Karpas-422 (cell line): ENCODE results near the gene PDGFA. TPM values are rescaled to one million over a fixed set of nuclear protein-coding genes. Genes with fewer than 3 reads are reported as not detected.

Source experiments
- DNase-seq: peaks from one replicate; pipeline ENCODE4 v3.0.0-alpha.2; 2015
- H2AFZ ChIP-seq: fragments of 200-600 bp; sonication (generic); 2 replicates; pipeline ENCODE4 v1.6.1; 2014; ENCODE audit warnings: antibody characterized with exemption, low read length, mixed read lengths
- H3K27ac ChIP-seq: fragments of 200-600 bp; sonication (generic); 2 replicates; pipeline ENCODE4 v1.5.1; 2014; ENCODE audit warnings: mild to moderate bottlenecking, low read length, moderate library complexity
- H3K27me3 ChIP-seq: fragments of 200-600 bp; sonication (generic); 2 replicates; pipeline ENCODE4 v1.6.1; 2014; ENCODE audit warnings: low read length, mixed read lengths
- H3K36me3 ChIP-seq: fragments of 200-600 bp; sonication (generic); 2 replicates; pipeline ENCODE4 v1.6.1; 2014; ENCODE audit warnings: low read length, mixed read lengths; ENCODE audit not compliant: insufficient read depth
- H3K4me1 ChIP-seq: fragments of 200-600 bp; sonication (generic); 2 replicates; pipeline ENCODE4 v1.6.1; 2014; ENCODE audit warnings: mild to moderate bottlenecking, low read length, mixed read lengths
- H3K4me2 ChIP-seq: fragments of 200-600 bp; sonication (generic); 2 replicates; pipeline ENCODE4 v1.6.1; 2014; ENCODE audit warnings: low read length, low read depth, mild to moderate bottlenecking; ENCODE audit not compliant: poor library complexity, severe bottlenecking
- H3K4me3 ChIP-seq: fragments of 200-600 bp; sonication (generic); 2 replicates; pipeline ENCODE4 v1.5.1; 2014; ENCODE audit warnings: mild to moderate bottlenecking, antibody characterized with exemption, low read length, mixed read lengths
- H3K79me2 ChIP-seq: fragments of 200-600 bp; sonication (generic); 2 replicates; pipeline ENCODE4 v1.6.1; 2014; ENCODE audit warnings: mild to moderate bottlenecking, low read length, mixed read lengths
- H3K9ac ChIP-seq: fragments of 200-600 bp; sonication (generic); 2 replicates; pipeline ENCODE4 v1.6.0; 2014; ENCODE audit warnings: low read length
- H3K9me2 ChIP-seq: fragments of 200-600 bp; sonication (generic), shearing (Covaris generic); replicated peaks from 2 replicates; pipeline ENCODE4 v1.6.0; 2014; ENCODE audit warnings: mild to moderate bottlenecking, low read length, moderate library complexity; ENCODE audit not compliant: insufficient read depth
- H3K9me3 ChIP-seq: fragments of 300-700, 200-600 bp; sonication (generic); 2 replicates; pipeline ENCODE4 v1.6.1; 2014; ENCODE audit warnings: low read length, mixed read lengths
- H4K20me1 ChIP-seq: fragments of 200-600 bp; sonication (generic); 2 replicates; pipeline ENCODE4 v1.6.1; 2014; ENCODE audit warnings: mild to moderate bottlenecking, antibody characterized with exemption, low read length, low read depth; ENCODE audit not compliant: insufficient read depth
- total RNA-seq: library from RNA; depleted of rRNA; stranded (reverse); fragments of >200 nt; shearing (Covaris generic); gene quantifications from 2 replicates; pipeline ENCODE4 v1.2.3, GENCODE V29; 2014; ENCODE audit warnings: low replicate concordance

PDGFA gene
- total RNA-seq, 1 experiment from 2014 or later: 0.56 TPM

- Histone ChIP-seq H3K36me3 (no peaks in the 10 kb centered on the region), H3K27ac (no peak overlapping the region), H3K79me2 (no peaks in the 10 kb centered on the region), H3K27me3 (no peaks in the 10 kb centered on the region), H3K9me3 (no peaks in the 10 kb centered on the region), H3K9me2 (no peaks in the 10 kb centered on the region), H3K9ac (no peak overlapping the region), H3K4me1 (no peaks in the 10 kb centered on the region), H2AFZ (no peak overlapping the region), H3K4me2 (no peak overlapping the region), H4K20me1 (no peaks in the 10 kb centered on the region), H3K4me3 (no peak overlapping the region)
- no peak for DNase-seq
Observed at GRCh38 chr7:507623-508300, 11.9 kb downstream of the PDGFA start.

- Histone ChIP-seq H3K9me3 (no peaks in the 10 kb centered on the region), H2AFZ (no peak overlapping the region), H3K36me3 (no peaks in the 10 kb centered on the region), H3K9me2 (no peaks in the 10 kb centered on the region), H3K27ac (no peak overlapping the region), H3K27me3 (no peaks in the 10 kb centered on the region), H3K4me3 (no peak overlapping the region), H3K79me2 (no peaks in the 10 kb centered on the region), H3K4me1 (no peaks in the 10 kb centered on the region), H3K9ac (no peak overlapping the region), H4K20me1 (no peaks in the 10 kb centered on the region), H3K4me2 (no peak overlapping the region)
- no peak for DNase-seq
Observed at GRCh38 chr7:506921-507622, 12.6 kb downstream of the PDGFA start.

DNA sequence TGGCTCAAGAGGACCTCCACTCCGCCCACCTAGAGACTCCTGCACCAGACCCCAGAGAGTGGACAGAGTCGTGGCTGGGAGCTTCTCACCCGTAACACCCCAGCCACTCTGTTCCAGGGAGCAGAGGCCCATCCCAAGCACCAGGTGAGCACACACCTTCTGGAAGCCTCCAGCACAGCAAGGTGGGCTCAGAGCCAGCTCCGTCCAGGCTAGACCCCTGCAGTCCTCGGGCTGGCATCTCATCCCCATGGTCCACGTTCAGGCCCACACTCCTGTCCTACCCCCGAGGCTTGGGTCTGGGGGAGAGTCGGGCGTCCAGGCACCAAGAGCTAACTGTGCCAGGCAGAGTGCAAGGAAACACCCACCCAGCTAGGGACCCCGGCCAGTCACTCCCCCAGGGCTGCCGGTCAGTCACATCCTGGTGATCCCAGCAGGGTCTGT, 13.2 kb downstream of the PDGFA start:
- Histone ChIP-seq H3K4me3 (no peak overlapping the region), H3K4me1 (no peaks in the 10 kb centered on the region), H3K36me3 (no peaks in the 10 kb centered on the region), H3K27ac (no peak overlapping the region), H3K79me2 (no peaks in the 10 kb centered on the region), H3K9me3 (no peaks in the 10 kb centered on the region), H3K9me2 (no peaks in the 10 kb centered on the region), H3K4me2 (no peak overlapping the region), H4K20me1 (no peaks in the 10 kb centered on the region), H3K9ac (no peak overlapping the region), H3K27me3 (no peaks in the 10 kb centered on the region), H2AFZ (no peak overlapping the region)
- no peak for DNase-seq

GRCh38 chr7:505171-505570, 14.5 kb downstream of the PDGFA start:
- H3K36me3 ChIP-seq: no peaks in the 10 kb centered on the region
- H2AFZ ChIP-seq: no peak overlapping the region
- no peaks in the 10 kb centered on the region for H3K4me1 ChIP-seq
- no peak overlapping the region for H3K9ac ChIP-seq
- no peaks in the 10 kb centered on the region for H4K20me1 ChIP-seq
- no peak overlapping the region for H3K4me3 ChIP-seq
- H3K27me3 ChIP-seq: no peaks in the 10 kb centered on the region
- no peak for DNase-seq
- H3K27ac ChIP-seq: no peak overlapping the region
- H3K9me3 ChIP-seq: no peaks in the 10 kb centered on the region
- H3K79me2 ChIP-seq: no peaks in the 10 kb centered on the region
- H3K9me2 ChIP-seq: no peaks in the 10 kb centered on the region
- H3K4me2 ChIP-seq: no peak overlapping the region

DNA sequence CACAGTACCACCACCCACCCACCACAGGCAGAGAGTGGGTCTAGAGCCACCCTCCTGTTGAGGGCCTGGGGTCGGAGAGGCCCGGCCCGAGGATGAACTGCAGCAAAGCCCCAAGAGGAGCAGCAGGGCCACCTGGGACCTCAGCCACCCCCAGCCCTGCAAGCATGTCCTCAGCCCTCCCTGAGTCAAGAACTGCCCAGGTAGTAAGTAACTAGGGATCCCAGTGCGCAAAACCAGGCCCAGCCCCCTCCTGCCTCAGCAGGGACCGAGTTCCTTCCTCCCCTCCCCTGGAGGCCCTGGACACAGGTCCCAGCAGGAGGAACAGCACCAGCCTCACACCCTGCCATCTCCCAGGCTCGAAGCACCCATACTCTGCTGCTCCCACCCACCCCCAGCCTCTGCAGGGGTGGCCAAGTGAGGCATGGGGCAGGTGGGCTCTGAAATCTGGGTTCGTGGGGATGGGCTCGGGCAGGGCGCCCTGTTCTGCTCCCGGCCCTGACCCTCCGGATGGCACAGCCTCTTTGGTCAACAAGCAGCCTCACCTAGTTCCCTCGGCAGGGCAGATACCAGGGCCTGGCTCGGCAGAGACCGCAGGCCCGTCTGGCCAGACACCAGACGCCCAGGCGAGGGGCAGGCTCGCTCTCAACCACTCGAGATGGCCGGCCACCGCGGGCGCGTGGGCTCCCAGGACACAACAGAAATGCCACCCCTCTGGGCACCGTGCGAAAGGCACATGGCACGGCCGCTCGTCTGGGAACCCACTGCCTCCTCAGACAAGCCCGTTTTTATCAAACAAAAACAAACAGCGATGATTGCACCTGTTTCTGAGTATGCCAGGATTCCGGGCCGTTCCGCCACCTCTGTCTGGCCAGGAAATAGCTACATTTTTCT, 15.2 kb downstream of the PDGFA start:
- Histone ChIP-seq H3K4me2 (no peak overlapping the region), H2AFZ (no peak overlapping the region), H3K4me3 (no peak overlapping the region), H3K9me3 (no peaks in the 10 kb centered on the region), H3K4me1 (no peaks in the 10 kb centered on the region), H3K9ac (no peak overlapping the region), H3K79me2 (no peaks in the 10 kb centered on the region), H3K36me3 (no peaks in the 10 kb centered on the region), H3K9me2 (no peaks in the 10 kb centered on the region), H3K27ac (no peak overlapping the region), H3K27me3 (no peaks in the 10 kb centered on the region), H4K20me1 (no peaks in the 10 kb centered on the region)
- DNase-seq: no peak

- Histone ChIP-seq H3K4me1 (no peaks in the 10 kb centered on the region), H3K27ac (no peak overlapping the region), H4K20me1 (no peaks in the 10 kb centered on the region), H3K36me3 (no peaks in the 10 kb centered on the region), H3K9me2 (no peaks in the 10 kb centered on the region), H2AFZ (no peak overlapping the region), H3K79me2 (no peaks in the 10 kb centered on the region), H3K4me2 (no peak overlapping the region), H3K9ac (no peak overlapping the region), H3K27me3 (no peaks in the 10 kb centered on the region), H3K9me3 (no peaks in the 10 kb centered on the region), H3K4me3 (no peak overlapping the region)
- DNase-seq: no peak
Observed at GRCh38 chr7:503575-504111, 16.0 kb downstream of the PDGFA start.

DNA sequence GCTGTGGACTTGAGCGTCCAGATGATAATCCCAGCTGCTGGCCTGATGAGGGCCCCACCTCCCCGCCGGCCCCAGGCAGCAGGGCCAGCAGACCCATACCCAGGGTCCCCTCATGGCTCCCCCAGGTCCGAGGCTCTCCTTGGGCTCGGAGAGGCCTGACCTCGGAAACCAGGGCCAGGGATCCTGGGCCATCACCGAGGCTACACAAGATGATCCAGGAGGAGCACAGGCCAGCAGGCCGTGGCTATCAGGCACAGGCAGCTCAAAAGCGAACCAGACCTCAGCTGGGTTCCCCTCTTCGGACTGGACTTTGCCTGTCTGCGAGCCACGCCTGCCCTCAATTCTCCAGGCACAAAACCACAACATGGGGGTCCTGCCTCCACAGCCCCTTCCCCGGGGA, 17.4 kb downstream of the PDGFA start:
- H3K9me3 ChIP-seq: no peaks in the 10 kb centered on the region
- H3K9ac ChIP-seq: no peak overlapping the region
- H2AFZ ChIP-seq: no peak overlapping the region
- H3K4me3 ChIP-seq: no peak overlapping the region
- no peaks in the 10 kb centered on the region for H3K9me2 ChIP-seq
- no peak for DNase-seq
- no peaks in the 10 kb centered on the region for H3K4me1 ChIP-seq
- no peaks in the 10 kb centered on the region for H3K27me3 ChIP-seq
- no peaks in the 10 kb centered on the region for H3K36me3 ChIP-seq
- H3K4me2 ChIP-seq: no peak overlapping the region
- no peak overlapping the region for H3K27ac ChIP-seq
- H4K20me1 ChIP-seq: no peaks in the 10 kb centered on the region
- H3K79me2 ChIP-seq: no peaks in the 10 kb centered on the region

GRCh38 chr7:501526-501925, 18.1 kb downstream of the PDGFA start:
- Histone ChIP-seq H3K9ac (no peak overlapping the region), H3K4me1 (no peaks in the 10 kb centered on the region), H4K20me1 (no peaks in the 10 kb centered on the region), H3K79me2 (no peaks in the 10 kb centered on the region), H3K36me3 (no peaks in the 10 kb centered on the region), H3K27me3 (no peaks in the 10 kb centered on the region), H3K9me3 (no peaks in the 10 kb centered on the region), H2AFZ (no peak overlapping the region), H3K4me2 (no peak overlapping the region), H3K27ac (no peak overlapping the region), H3K9me2 (no peaks in the 10 kb centered on the region), H3K4me3 (no peak overlapping the region)
- DNase-seq: no peak
